RWPE2 (cell line): Measurements from ENCODE around the gene CLVS2.

ENCODE experiments used
- ATAC-seq: fragments of 200-7000 bp; cut with Tn5 transposase; 3 replicates; pipeline ENCODE4 v1.9.1; 2021; ENCODE audit warnings: low read depth
- DNase-seq: peaks from one replicate; pipeline ENCODE4 v3.0.0-alpha.2; 2020; ENCODE audit warnings: low spot score
- H3K27ac ChIP-seq: fragments of 450-650 bp; 2 replicates; pipeline ENCODE4 v1.5.1; 2017; ENCODE audit warnings: mild to moderate bottlenecking; ENCODE audit not compliant: poor library complexity, severe bottlenecking
- H3K27me3 ChIP-seq: fragments of 250-450 bp; sonication (Bioruptor Pico); 2 replicates; pipeline ENCODE4 v1.5.1; 2021; ENCODE audit warnings: mild to moderate bottlenecking, moderate library complexity; ENCODE audit not compliant: insufficient read depth, poor library complexity, severe bottlenecking
- H3K36me3 ChIP-seq: fragments of 250-450 bp; sonication (Bioruptor Pico); 2 replicates; pipeline ENCODE4 v1.5.1; 2020; ENCODE audit warnings: low read depth, mild to moderate bottlenecking, moderate library complexity
- H3K4me1 ChIP-seq: fragments of 250-450 bp; sonication (Bioruptor Pico); 2 replicates; pipeline ENCODE4 v1.5.1; 2021; ENCODE audit warnings: mild to moderate bottlenecking, moderate library complexity; ENCODE audit not compliant: insufficient read depth, poor library complexity, severe bottlenecking
- H3K4me3 ChIP-seq: fragments of 250-450 bp; sonication (Bioruptor Pico); 2 replicates; pipeline ENCODE4 v1.5.1; 2021; ENCODE audit warnings: mild to moderate bottlenecking, moderate library complexity; ENCODE audit not compliant: severe bottlenecking
- H3K9me3 ChIP-seq: fragments of 250-450 bp; sonication (Bioruptor Pico); 2 replicates; pipeline ENCODE4 v1.5.1; 2021; ENCODE audit warnings: mild to moderate bottlenecking, moderate library complexity; ENCODE audit not compliant: severe bottlenecking
- TF ChIP-seq, protein P1 (sequence below): fragments of 450-650 bp; IDR thresholded peaks from one replicate; pipeline ENCODE4 v1.5.1; 2017; ENCODE audit warnings: mild to moderate bottlenecking, moderate library complexity; ENCODE audit not compliant: poor library complexity, severe bottlenecking

The CLVS2 gene

DNA sequence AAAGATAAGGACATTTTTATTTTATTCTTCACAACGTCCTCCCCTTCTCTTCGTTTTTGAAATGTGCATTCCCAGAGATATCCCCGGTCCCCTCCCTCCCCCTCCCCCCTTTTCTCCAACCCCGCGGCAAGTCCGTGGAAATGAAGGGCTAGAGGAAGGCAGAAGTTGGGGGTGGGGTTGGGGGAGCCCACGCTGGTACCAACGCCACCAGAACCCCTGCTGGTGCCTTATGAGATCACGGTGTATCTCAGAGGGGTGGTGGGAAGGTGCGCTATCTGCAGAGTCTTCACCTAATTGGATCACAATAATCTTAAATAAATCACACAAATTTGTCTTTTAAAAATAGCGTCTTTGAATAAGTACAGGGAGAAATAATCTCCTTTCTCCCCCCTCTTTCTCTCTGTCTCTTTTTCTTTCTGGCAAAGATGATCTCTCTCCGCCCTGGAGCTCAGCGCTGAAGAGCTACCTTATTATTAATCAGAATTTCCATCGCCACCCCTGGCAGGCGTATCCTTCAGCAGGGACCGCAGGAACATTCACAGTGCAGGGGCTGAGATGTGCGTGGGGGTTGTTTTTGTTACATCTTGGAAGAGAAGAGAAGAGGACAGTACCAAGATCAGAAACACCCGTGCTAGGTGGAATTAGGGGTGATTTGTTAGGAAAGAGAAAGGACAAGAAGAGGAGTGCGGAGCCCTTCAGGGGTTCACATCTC, 915 bp downstream of the CLVS2 start:
- ATAC-seq: no peak
- H3K27ac ChIP-seq: no peak overlapping the region
- H3K36me3 ChIP-seq: no peaks in the 10 kb centered on the region
- H3K4me1 ChIP-seq: no peaks in the 10 kb centered on the region
- no peak for DNase-seq
- TF ChIP-seq, protein P1, sequence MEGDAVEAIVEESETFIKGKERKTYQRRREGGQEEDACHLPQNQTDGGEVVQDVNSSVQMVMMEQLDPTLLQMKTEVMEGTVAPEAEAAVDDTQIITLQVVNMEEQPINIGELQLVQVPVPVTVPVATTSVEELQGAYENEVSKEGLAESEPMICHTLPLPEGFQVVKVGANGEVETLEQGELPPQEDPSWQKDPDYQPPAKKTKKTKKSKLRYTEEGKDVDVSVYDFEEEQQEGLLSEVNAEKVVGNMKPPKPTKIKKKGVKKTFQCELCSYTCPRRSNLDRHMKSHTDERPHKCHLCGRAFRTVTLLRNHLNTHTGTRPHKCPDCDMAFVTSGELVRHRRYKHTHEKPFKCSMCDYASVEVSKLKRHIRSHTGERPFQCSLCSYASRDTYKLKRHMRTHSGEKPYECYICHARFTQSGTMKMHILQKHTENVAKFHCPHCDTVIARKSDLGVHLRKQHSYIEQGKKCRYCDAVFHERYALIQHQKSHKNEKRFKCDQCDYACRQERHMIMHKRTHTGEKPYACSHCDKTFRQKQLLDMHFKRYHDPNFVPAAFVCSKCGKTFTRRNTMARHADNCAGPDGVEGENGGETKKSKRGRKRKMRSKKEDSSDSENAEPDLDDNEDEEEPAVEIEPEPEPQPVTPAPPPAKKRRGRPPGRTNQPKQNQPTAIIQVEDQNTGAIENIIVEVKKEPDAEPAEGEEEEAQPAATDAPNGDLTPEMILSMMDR: no peak
- no peaks in the 10 kb centered on the region for H3K9me3 ChIP-seq
- no peak overlapping the region for H3K4me3 ChIP-seq
- H3K27me3 ChIP-seq: peaks cover 71% of the 10 kb centered on the region

DNA sequence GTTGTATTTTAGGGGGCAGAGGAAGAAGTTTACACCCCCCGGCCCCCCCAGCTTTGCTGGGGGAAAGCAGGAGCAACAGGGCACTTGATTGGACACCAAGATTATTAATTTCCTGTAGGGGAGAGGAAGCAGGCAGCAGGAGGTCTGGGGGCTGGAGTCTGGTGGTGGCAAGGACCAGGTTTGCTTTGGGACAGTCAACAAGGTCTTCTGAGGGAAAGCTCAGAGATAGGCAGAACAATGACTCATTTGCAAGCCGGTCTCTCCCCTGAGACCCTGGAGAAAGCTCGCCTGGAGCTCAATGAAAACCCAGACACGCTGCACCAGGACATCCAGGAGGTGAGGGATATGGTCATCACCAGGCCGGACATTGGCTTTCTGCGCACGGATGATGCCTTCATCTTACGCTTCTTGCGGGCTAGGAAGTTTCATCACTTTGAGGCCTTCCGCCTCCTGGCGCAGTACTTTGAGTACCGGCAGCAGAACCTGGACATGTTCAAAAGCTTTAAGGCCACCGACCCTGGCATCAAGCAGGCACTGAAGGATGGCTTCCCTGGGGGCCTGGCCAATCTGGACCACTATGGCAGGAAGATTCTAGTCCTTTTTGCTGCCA, 1.6 kb downstream of the CLVS2 start:
- DNase-seq (no peak), ATAC-seq (no peak)
- H3K36me3 ChIP-seq: no peaks in the 10 kb centered on the region
- TF ChIP-seq, protein P1: no peak
- H3K9me3 ChIP-seq: no peaks in the 10 kb centered on the region
- no peaks in the 10 kb centered on the region for H3K4me1 ChIP-seq
- H3K4me3 ChIP-seq: no peak overlapping the region
- H3K27ac ChIP-seq: no peak overlapping the region
- H3K27me3 ChIP-seq: peaks cover 66% of the 10 kb centered on the region

DNA sequence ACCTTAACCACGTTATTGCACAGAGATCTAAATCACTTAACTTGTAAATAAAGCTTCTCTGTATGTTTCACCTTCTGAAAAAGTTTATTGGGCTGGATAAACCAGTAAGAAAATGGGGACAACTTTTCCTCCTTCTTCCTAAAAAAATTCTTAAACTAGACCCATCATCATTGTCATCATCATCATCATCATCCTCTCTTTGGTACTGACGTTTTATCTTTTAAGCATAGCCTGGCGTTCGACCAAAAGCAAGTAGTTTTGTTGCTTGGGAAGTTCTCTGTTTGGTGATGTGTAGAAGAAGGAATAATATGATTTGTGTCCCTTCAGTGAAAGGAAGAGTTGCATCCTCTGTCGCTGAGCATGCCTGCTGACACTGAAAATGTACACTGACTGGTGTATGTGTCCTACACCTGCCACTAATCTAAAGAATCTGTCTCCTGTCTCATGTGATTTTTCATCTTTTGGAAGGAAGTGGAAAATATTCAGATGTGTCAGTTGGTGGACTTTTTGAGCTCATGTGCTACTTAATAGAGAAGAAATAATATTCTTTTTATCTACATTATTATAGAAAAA, 2.5 kb downstream of the CLVS2 start:
- Histone ChIP-seq H3K9me3 (no peaks in the 10 kb centered on the region), H3K27ac (no peak overlapping the region), H3K4me3 (no peak overlapping the region), H3K27me3 (peaks cover 61% of the 10 kb centered on the region), H3K36me3 (no peaks in the 10 kb centered on the region), H3K4me1 (no peaks in the 10 kb centered on the region)
- TF ChIP-seq, protein P1: no peak
- DNase-seq (no peak), ATAC-seq (no peak)

DNA sequence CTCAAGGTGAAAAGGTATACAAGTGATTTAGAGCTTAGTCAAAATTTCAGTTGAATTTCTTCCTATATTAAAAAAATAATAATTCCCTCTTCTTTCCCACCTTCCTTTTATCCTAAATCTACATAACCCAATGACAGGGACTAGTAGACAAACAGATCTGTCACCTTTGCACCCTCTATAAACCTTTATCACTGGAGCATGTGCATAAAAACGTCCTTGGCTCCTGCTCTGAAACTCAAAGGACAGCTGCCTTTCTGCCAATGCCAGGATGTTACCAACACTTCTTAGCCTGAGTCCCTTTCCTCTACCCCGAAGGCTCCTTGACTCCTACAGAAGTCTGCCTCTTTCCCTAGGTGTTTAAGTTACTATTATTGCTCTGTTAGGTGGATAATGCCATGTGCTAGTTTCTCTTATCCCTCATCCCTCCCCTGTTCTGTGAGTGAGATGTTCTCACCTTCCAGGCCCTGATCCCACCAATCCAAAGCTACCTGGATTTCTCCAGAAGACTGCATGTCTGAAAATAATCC, 4.3 kb downstream of the CLVS2 start:
- no peaks in the 10 kb centered on the region for H3K4me1 ChIP-seq
- no peaks in the 10 kb centered on the region for H3K36me3 ChIP-seq
- no peak overlapping the region for H3K4me3 ChIP-seq
- H3K27me3 ChIP-seq: peaks cover 44% of the 10 kb centered on the region
- DNase-seq (no peak), ATAC-seq (no peak)
- H3K9me3 ChIP-seq: no peaks in the 10 kb centered on the region
- H3K27ac ChIP-seq: no peak overlapping the region
- TF ChIP-seq, protein P1: no peak
